Ishikawa (cell line): ENCODE measurements around the gene RPS6KA4.

ENCODE experiments used
- EP300 ChIP-seq: IDR thresholded peaks from 2 replicates; pipeline ENCODE4 v1.6.1; 2012; ENCODE audit warnings: borderline replicate concordance
- RAD21 ChIP-seq: IDR thresholded peaks from 2 replicates; pipeline ENCODE4 v1.6.1; 2012; ENCODE audit warnings: low read depth
- REST ChIP-seq: IDR thresholded peaks from 2 replicates; pipeline ENCODE4 v1.6.1; 2012; ENCODE audit warnings: low read depth, mild to moderate bottlenecking
- YY1 ChIP-seq: IDR thresholded peaks from 2 replicates; pipeline ENCODE4 v1.6.1; 2012; ENCODE audit warnings: low read depth

GRCh38 chr11:64388894-64389293, 29.9 kb downstream of the RPS6KA4 start:
- no peak for TF ChIP-seq REST
- TF ChIP-seq EP300: no peak
- no peak for TF ChIP-seq YY1
- TF ChIP-seq RAD21: no peak
